Liver (tissue), 9 donors: ENCODE data around the gene ITFG1. TPM values are rescaled to one million over a fixed set of nuclear protein-coding genes. Genes with fewer than 3 reads are reported as not detected.

Experiments used
- DNase-seq: peaks from one replicate; pipeline ENCODE4 v3.0.0-alpha.2; 2017; ENCODE audit warnings: low spot score
- H3K27ac ChIP-seq, 2 donors: one replicate each; pipeline ENCODE4 v1.7.0; 2013; ENCODE audit warnings: inconsistent platforms in 2 of 2, low read length in 2 of 2, control low read depth in 1 of 2, low read depth in 1 of 2, mild to moderate bottlenecking in 1 of 2
- H3K27me3 ChIP-seq, 4 donors: one replicate each; pipeline versions ENCODE4 v1.6.1 to v1.7.0; 2013; ENCODE audit warnings: low read length in 3 of 4, inconsistent platforms in 1 of 4, mild to moderate bottlenecking in 1 of 4, moderate library complexity in 1 of 4; ENCODE audit not compliant: control insufficient read depth in 4 of 4, insufficient read depth in 4 of 4
- H3K36me3 ChIP-seq, 4 donors: one replicate each; pipeline versions ENCODE4 v1.6.1 to v1.7.0; 2013; ENCODE audit warnings: low read length in 3 of 4, mild to moderate bottlenecking in 3 of 4, low read depth in 1 of 4, moderate library complexity in 1 of 4; ENCODE audit not compliant: control insufficient read depth in 4 of 4, insufficient read depth in 3 of 4
- H3K4me1 ChIP-seq, 4 donors: one replicate each; pipeline versions ENCODE4 v1.6.1 to v1.7.0; 2013; ENCODE audit warnings: low read length in 3 of 4, mild to moderate bottlenecking in 3 of 4, moderate library complexity in 1 of 4; ENCODE audit not compliant: control insufficient read depth in 4 of 4, insufficient read depth in 4 of 4
- H3K4me3 ChIP-seq, 3 donors: one replicate each; pipeline versions ENCODE4 v1.6.1 to v1.7.0; 2013; ENCODE audit warnings: low read length in 3 of 3, control low read depth in 1 of 3, low read depth in 1 of 3, mild to moderate bottlenecking in 1 of 3
- H3K9ac ChIP-seq, 2 donors: one replicate each; pipeline ENCODE4 v1.7.0; 2013; ENCODE audit warnings: low read length in 2 of 2, mild to moderate bottlenecking in 2 of 2, moderate library complexity in 2 of 2, control low read depth in 1 of 2, low read depth in 1 of 2
- H3K9me3 ChIP-seq, 4 donors: one replicate each; pipeline versions ENCODE4 v1.6.1 to v1.7.0; 2013; ENCODE audit warnings: low read length in 3 of 4; ENCODE audit not compliant: control insufficient read depth in 4 of 4
- ATF3 ChIP-seq: IDR thresholded peaks from 2 replicates; pipeline ENCODE4 v1.6.1; 2016; ENCODE audit warnings: antibody characterized with exemption
- CTCF ChIP-seq: fragments of 150-350 bp; IDR thresholded peaks from 2 replicates; pipeline ENCODE4 v1.5.1; 2017; ENCODE audit warnings: improper control_type of control experiment, low read depth, low read length; ENCODE audit not compliant: missing input control
- EGR1 ChIP-seq, 2 donors: IDR thresholded peaks; 2 replicates each; pipeline ENCODE4 v1.6.1; 2016 to 2018; ENCODE audit warnings: antibody characterized with exemption in 2 of 2, low read depth in 2 of 2
- FOXA1 ChIP-seq: IDR thresholded peaks from 2 replicates; pipeline ENCODE4 v1.6.1; 2016; ENCODE audit warnings: antibody characterized with exemption
- FOXA2 ChIP-seq: IDR thresholded peaks from 2 replicates; pipeline ENCODE4 v1.6.1; 2016; ENCODE audit warnings: antibody characterized with exemption
- GABPA ChIP-seq, 2 donors: IDR thresholded peaks in 1 of 2; conservative IDR thresholded peaks in 1 of 2; 2 replicates each; pipeline ENCODE4 v1.6.1; 2016; ENCODE audit warnings: antibody characterized with exemption in 2 of 2, mild to moderate bottlenecking in 1 of 2, moderate library complexity in 1 of 2
- HNF4A ChIP-seq, 2 donors: conservative IDR thresholded peaks; 2 replicates each; pipeline ENCODE4 v1.6.1; 2016; ENCODE audit warnings: antibody characterized with exemption in 2 of 2, mild to moderate bottlenecking in 2 of 2
- HNF4G ChIP-seq: IDR thresholded peaks from 2 replicates; pipeline ENCODE4 v1.6.1; 2016; ENCODE audit warnings: antibody characterized with exemption
- JUND ChIP-seq, 2 donors: IDR thresholded peaks; 2 replicates each; pipeline ENCODE4 v1.6.1; 2016; ENCODE audit warnings: antibody characterized with exemption in 2 of 2
- MAX ChIP-seq: IDR thresholded peaks from 2 replicates; pipeline ENCODE4 v1.6.1; 2016; ENCODE audit warnings: antibody characterized with exemption
- NR2F2 ChIP-seq: IDR thresholded peaks from 2 replicates; pipeline ENCODE4 v1.6.1; 2016; ENCODE audit warnings: antibody characterized with exemption
- RAD21 ChIP-seq, 2 donors: IDR thresholded peaks; 2 replicates each; pipeline ENCODE4 v1.6.1; 2016; ENCODE audit warnings: antibody characterized with exemption in 2 of 2, mild to moderate bottlenecking in 2 of 2
- REST ChIP-seq: IDR thresholded peaks from 2 replicates; pipeline ENCODE4 v1.6.1; 2016; ENCODE audit warnings: antibody characterized with exemption, mild to moderate bottlenecking
- RXRA ChIP-seq, 2 donors: IDR thresholded peaks; 2 replicates each; pipeline ENCODE4 v1.6.1; 2017 to 2018; ENCODE audit warnings: antibody characterized with exemption in 2 of 2, mild to moderate bottlenecking in 1 of 2
- SP1 ChIP-seq: IDR thresholded peaks from 2 replicates; pipeline ENCODE4 v1.6.1; 2018; ENCODE audit warnings: antibody characterized with exemption, mild to moderate bottlenecking
- TAF1 ChIP-seq: conservative IDR thresholded peaks from 2 replicates; pipeline ENCODE4 v1.6.1; 2016; ENCODE audit warnings: antibody characterized with exemption, mild to moderate bottlenecking
- YY1 ChIP-seq: IDR thresholded peaks from 2 replicates; pipeline ENCODE4 v1.6.1; 2016; ENCODE audit warnings: antibody characterized with exemption, mild to moderate bottlenecking
- ZBTB33 ChIP-seq: IDR thresholded peaks from 2 replicates; pipeline ENCODE4 v1.6.1; 2016; ENCODE audit warnings: antibody characterized with exemption
- WGBS: extraction: QIAGEN DNeasy Blood & Tissue Kit; methylation state at CpG from one replicate; pipeline ENCODE4 v1.1.7; 2013; 5-methylcytosine and 5-hydroxymethylcytosine counted together
- polyA plus RNA-seq, 2 donors: library from polyadenylated mRNA; stranded (reverse) in 1 of 2; unstranded in 1 of 2; fragments of 200-250 nt in 1 of 2; fragments of >200 nt in 1 of 2; fragmentation: Nextera tagmentation in 1 of 2; extraction: Ambion mirVana in 1 of 2; gene quantifications; one replicate each; pipeline versions ENCODE4 v1.2.1 to v1.2.3, GENCODE V29; 2013 to 2015
- total RNA-seq, 2 donors: library from RNA; depleted of rRNA; stranded (reverse); fragments of >200 nt; gene quantifications; one replicate each; pipeline ENCODE4 v1.2.3, GENCODE V29; 2014
- donor health status: healthy.
- donor health status: healthy.
- donor health status: healthy.
- donor health status: healthy.
- donor health status: healthy.

Gene ITFG1
- total and polyA plus RNA-seq, 4 donors: 31.1 to 51.0 (median 36.5) TPM

GRCh38 chr16:47387026-47387734, 73.7 kb downstream of the ITFG1 start:
- no peak for TF ChIP-seq FOXA1
- TF ChIP-seq REST: no peak
- no peak for TF ChIP-seq NR2F2
- TF ChIP-seq EGR1 (IDR thresholded peaks at IDR 0.05; ENCODE audit: low read depth in 2 of 2): no peak
- TF ChIP-seq TAF1: no peak
- no peak for TF ChIP-seq ZBTB33
- no peak for TF ChIP-seq YY1
- TF ChIP-seq MAX: no peak
- TF ChIP-seq RXRA (IDR thresholded peaks at IDR 0.05): no peak
- no peak for TF ChIP-seq ATF3
- no peak for TF ChIP-seq CTCF
- TF ChIP-seq RAD21 (IDR thresholded peaks at IDR 0.05): no peak
- no peak for TF ChIP-seq SP1
- no peak for TF ChIP-seq HNF4G
- no peak for TF ChIP-seq FOXA2
- TF ChIP-seq JUND (IDR thresholded peaks at IDR 0.05): no peak
- no peak for TF ChIP-seq GABPA (IDR thresholded peaks at IDR 0.05 in 1 of 2, conservative IDR thresholded peaks at IDR 0.05 in 1 of 2)
- no peak for TF ChIP-seq HNF4A (conservative IDR thresholded peaks at IDR 0.05)
- H3K4me1 ChIP-seq: no peaks in the 10 kb centered on the region
- WGBS: 95% methylated on average over 3 of the region's 3 CpGs
- H3K4me3 ChIP-seq: no peak overlapping the region
- no peak overlapping the region for H3K9ac ChIP-seq
- no peaks in the 10 kb centered on the region for H3K27me3 ChIP-seq
- H3K9me3 ChIP-seq: no peaks in the 10 kb centered on the region
- DNase-seq: no peak
- H3K27ac ChIP-seq: no peak overlapping the region
- no peaks in the 10 kb centered on the region for H3K36me3 ChIP-seq
